ENCODE measurements around the gene CACNA1F. TPM values are rescaled to one million over a fixed set of nuclear protein-coding genes. Genes with fewer than 3 reads are reported as not detected.

Gene CACNA1F
- total RNA-seq, 1 experiment from 2014 or later = not detected

- ChIA-PET POLR2A (ENCODE audit: unreplicated experiment) (no interaction called here), CTCF (no interaction called here)
- no TSS peak for BruUV-seq (replicated peaks)
- Histone ChIP-seq H3K9ac (ENCODE audit: low read length) (no peak overlapping the region), H3K27me3 (ENCODE audit: low read length) (no peaks in the 10 kb centered on the region), H3K27ac (ENCODE audit: low read length) (no peak overlapping the region), H3K9me2 (replicated peaks; ENCODE audit: low read length) (no peaks in the 10 kb centered on the region), H3K4me3 (ENCODE audit: low read length) (no peak overlapping the region), H3K36me3 (ENCODE audit: low read depth, low read length) (no peaks in the 10 kb centered on the region), H3K4me2 (ENCODE audit: low read length) (no peak overlapping the region), H2AFZ (ENCODE audit: low read length) (no peak overlapping the region), H4K20me1 (ENCODE audit: low read length) (no peaks in the 10 kb centered on the region), H3K9me3 (ENCODE audit: low read length) (no peaks in the 10 kb centered on the region), H3K79me2 (ENCODE audit: low read length) (no peaks in the 10 kb centered on the region), H3K4me1 (ENCODE audit: insufficient read depth, low read length) (peaks cover 4% of the 10 kb centered on the region; the same call in 1 of the 2 replicates), H3F3A (ENCODE audit: low read length, unreplicated experiment) (no peaks in the 10 kb centered on the region)
- DNase-seq = no peak
- ATAC-seq = no peak
- intact Hi-C loops (cut with micrococcal nuclease) = loop anchor here (10.0 kb wide), 1 partner anchor 556 kb away; no protein-coding TSS in a partner anchor
- TF ChIP-seq EZH2phosphoT487 (IDR thresholded peaks at IDR 0.05; ENCODE audit: borderline replicate concordance, low read length) = no peak
These were observed 34.4 kb downstream of the CACNA1F start for GRCh38 chrX:49198540-49199314.

- no peak overlapping the region for H2AFZ ChIP-seq (ENCODE audit: low read length)
- CTCF ChIA-PET = no interaction called here
- H3K79me2 ChIP-seq (ENCODE audit: low read length) = no peaks in the 10 kb centered on the region
- no peaks in the 10 kb centered on the region for H3K36me3 ChIP-seq (ENCODE audit: low read depth, low read length)
- H3K9me3 ChIP-seq (ENCODE audit: low read length) = no peaks in the 10 kb centered on the region
- no peak for ATAC-seq
- H4K20me1 ChIP-seq (ENCODE audit: low read length) = no peaks in the 10 kb centered on the region
- TF ChIP-seq CTCF (conservative IDR thresholded peaks at IDR 0.05; ENCODE audit: low read depth, low read length) (no peak), EZH2phosphoT487 (IDR thresholded peaks at IDR 0.05; ENCODE audit: borderline replicate concordance, low read length) (no peak), EZH2 (IDR thresholded peaks at IDR 0.05; ENCODE audit: low read length, unreplicated experiment) (no peak)
- H3K4me1 ChIP-seq (ENCODE audit: insufficient read depth, low read length) = peaks cover 4% of the 10 kb centered on the region; the same call in 1 of the 2 replicates
- no TSS peak for BruUV-seq (replicated peaks)
- DNase-seq = no peak
- no peak overlapping the region for H3K4me2 ChIP-seq (ENCODE audit: low read length)
- no peak overlapping the region for H3K9ac ChIP-seq (ENCODE audit: low read length)
- POLR2A ChIA-PET (ENCODE audit: unreplicated experiment) = no interaction called here
- no peaks in the 10 kb centered on the region for H3K27me3 ChIP-seq (ENCODE audit: low read length)
- H3K9me2 ChIP-seq (replicated peaks; ENCODE audit: low read length) = no peaks in the 10 kb centered on the region
- no peak overlapping the region for H3K4me3 ChIP-seq (ENCODE audit: low read length)
- intact Hi-C loops (cut with micrococcal nuclease) = loop anchor here (10.0 kb wide), 1 partner anchor 557 kb away; no protein-coding TSS in a partner anchor
- H3K27ac ChIP-seq (ENCODE audit: low read length) = no peak overlapping the region
- no peaks in the 10 kb centered on the region for H3F3A ChIP-seq (ENCODE audit: low read length, unreplicated experiment)
These were observed 35.5 kb downstream of the CACNA1F start for GRCh38 chrX:49197543-49198087.

DNA sequence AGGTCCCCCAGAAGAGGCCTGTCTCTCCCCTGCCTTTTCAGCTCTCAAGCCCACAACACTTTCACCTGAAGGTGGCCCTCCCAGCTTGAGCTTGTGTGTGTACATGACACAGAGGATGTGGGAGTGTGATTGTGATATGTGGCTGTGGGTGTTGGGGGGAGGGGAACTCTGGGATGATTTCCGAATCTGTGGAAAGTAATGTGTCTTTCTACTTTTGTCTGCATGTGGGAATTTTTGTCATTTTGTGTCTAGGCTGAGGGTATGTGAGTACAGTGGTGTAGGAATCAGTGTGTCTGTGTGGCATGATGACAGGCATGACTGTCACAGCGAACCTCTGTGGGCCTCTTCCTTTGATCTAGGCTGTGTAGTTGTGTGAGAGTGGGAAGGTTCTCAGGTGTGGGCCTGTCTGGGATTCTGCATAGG lies 39.6 kb downstream of the CACNA1F start:
- ChIA-PET CTCF (no interaction called here), POLR2A (ENCODE audit: unreplicated experiment) (no interaction called here)
- H3K9me3 ChIP-seq (ENCODE audit: low read length) = no peaks in the 10 kb centered on the region
- no peaks in the 10 kb centered on the region for H3K36me3 ChIP-seq (ENCODE audit: low read depth, low read length)
- H3K4me3 ChIP-seq (ENCODE audit: low read length) = no peak overlapping the region
- intact Hi-C loops (cut with micrococcal nuclease) = loop anchor here (10.0 kb wide), 1 partner anchor 561 kb away; no protein-coding TSS in a partner anchor
- ATAC-seq (no peak), DNase-seq (no peak)
- BruUV-seq (replicated peaks) = no TSS peak
- no peak overlapping the region for H3K27ac ChIP-seq (ENCODE audit: low read length)
- no peak overlapping the region for H2AFZ ChIP-seq (ENCODE audit: low read length)
- no peaks in the 10 kb centered on the region for H3K27me3 ChIP-seq (ENCODE audit: low read length)
- no peaks in the 10 kb centered on the region for H3F3A ChIP-seq (ENCODE audit: low read length, unreplicated experiment)
- no peaks in the 10 kb centered on the region for H3K9me2 ChIP-seq (replicated peaks; ENCODE audit: low read length)
- H3K79me2 ChIP-seq (ENCODE audit: low read length) = 0 out of 2 replicates have a peak, but pooled peaks cover 6% of the 10 kb centered on the region
- no peak overlapping the region for H3K9ac ChIP-seq (ENCODE audit: low read length)
- peaks cover 10% of the 10 kb centered on the region for H3K4me1 ChIP-seq (ENCODE audit: insufficient read depth, low read length)
- no peak overlapping the region for H3K4me2 ChIP-seq (ENCODE audit: low read length)
- TF ChIP-seq EZH2 (IDR thresholded peaks at IDR 0.05; ENCODE audit: low read length, unreplicated experiment) (no peak), EZH2phosphoT487 (IDR thresholded peaks at IDR 0.05; ENCODE audit: borderline replicate concordance, low read length) (no peak), CTCF (conservative IDR thresholded peaks at IDR 0.05; ENCODE audit: low read depth, low read length) (no peak)
- H4K20me1 ChIP-seq (ENCODE audit: low read length) = no peaks in the 10 kb centered on the region
